PC-9 (cell line): Measurements from ENCODE around the gene GBX2.

Source experiments
- EZH2 ChIP-seq: fragments of 200-600 bp; sonication (generic); IDR thresholded peaks from 2 replicates; pipeline ENCODE4 v1.8.0; 2017; ENCODE audit warnings: antibody characterized with exemption, low read depth
- TF ChIP-seq, protein P1 (sequence below): fragments of 200-600 bp; sonication (generic); conservative IDR thresholded peaks from 2 replicates; pipeline ENCODE4 v1.6.1; 2017; ENCODE audit warnings: mixed run types, antibody characterized with exemption, mild to moderate bottlenecking, moderate library complexity

DNA sequence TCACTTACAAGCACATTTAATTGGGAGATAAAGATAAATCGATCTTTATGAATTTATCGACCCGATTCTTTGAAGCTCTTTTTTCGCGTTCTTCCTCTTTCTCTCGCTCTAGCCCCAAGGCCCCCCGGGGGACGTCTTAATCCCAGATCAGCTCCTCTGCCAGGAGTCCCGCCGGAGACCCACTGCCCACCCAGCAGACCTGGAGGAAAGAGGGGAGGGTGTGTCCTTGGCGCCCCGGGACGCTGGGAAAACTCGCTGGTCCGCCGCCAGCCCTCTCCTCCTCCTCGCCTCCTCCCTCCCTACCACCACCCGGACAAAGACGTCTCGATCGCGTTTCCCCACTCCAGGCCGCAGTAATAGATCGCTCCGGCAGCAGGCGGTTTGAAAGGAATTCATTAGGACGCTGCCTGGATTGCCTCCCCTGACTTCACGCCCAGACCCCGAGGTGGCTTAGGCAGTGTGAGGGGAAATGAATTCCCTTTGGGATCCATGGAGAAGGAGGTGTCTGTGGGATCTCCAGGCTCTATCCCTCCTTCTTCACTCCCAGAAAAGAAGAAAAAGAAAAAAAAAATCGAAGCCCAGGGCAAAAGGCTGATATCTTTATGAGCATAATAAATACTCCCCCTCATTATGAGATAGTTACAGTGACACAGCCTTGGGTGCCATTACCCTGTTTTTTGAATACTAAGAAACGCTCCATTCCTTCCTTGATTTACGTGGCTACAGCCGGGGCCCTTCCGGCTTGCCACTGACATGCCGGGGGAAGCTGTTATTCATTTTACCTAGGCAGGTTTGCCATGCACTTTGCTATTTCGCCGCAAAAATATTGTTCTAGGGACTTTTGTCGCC lies 1.8 kb upstream of the GBX2 start:
- TF ChIP-seq, protein P1, sequence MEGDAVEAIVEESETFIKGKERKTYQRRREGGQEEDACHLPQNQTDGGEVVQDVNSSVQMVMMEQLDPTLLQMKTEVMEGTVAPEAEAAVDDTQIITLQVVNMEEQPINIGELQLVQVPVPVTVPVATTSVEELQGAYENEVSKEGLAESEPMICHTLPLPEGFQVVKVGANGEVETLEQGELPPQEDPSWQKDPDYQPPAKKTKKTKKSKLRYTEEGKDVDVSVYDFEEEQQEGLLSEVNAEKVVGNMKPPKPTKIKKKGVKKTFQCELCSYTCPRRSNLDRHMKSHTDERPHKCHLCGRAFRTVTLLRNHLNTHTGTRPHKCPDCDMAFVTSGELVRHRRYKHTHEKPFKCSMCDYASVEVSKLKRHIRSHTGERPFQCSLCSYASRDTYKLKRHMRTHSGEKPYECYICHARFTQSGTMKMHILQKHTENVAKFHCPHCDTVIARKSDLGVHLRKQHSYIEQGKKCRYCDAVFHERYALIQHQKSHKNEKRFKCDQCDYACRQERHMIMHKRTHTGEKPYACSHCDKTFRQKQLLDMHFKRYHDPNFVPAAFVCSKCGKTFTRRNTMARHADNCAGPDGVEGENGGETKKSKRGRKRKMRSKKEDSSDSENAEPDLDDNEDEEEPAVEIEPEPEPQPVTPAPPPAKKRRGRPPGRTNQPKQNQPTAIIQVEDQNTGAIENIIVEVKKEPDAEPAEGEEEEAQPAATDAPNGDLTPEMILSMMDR = no peak
- no peak for TF ChIP-seq EZH2
